Stimulated activated CD8-positive, alpha-beta memory T cell treated with anti-CD3 and anti-CD28 coated beads, Interleukin-7, amount 100 ng/mL, for 1 hour (primary cell): ENCODE data around the gene TIGD3.

Source experiments
- DNase-seq, 2 donors: peaks; one replicate each; pipeline ENCODE4 v3.0.0-alpha.2; 2020; ENCODE audit warnings: low read depth in 2 of 2

Gene TIGD3

GRCh38 chr11:65389294-65389980 is 34.9 kb downstream of the TIGD3 start:
- DNase-seq, result no peak

DNA sequence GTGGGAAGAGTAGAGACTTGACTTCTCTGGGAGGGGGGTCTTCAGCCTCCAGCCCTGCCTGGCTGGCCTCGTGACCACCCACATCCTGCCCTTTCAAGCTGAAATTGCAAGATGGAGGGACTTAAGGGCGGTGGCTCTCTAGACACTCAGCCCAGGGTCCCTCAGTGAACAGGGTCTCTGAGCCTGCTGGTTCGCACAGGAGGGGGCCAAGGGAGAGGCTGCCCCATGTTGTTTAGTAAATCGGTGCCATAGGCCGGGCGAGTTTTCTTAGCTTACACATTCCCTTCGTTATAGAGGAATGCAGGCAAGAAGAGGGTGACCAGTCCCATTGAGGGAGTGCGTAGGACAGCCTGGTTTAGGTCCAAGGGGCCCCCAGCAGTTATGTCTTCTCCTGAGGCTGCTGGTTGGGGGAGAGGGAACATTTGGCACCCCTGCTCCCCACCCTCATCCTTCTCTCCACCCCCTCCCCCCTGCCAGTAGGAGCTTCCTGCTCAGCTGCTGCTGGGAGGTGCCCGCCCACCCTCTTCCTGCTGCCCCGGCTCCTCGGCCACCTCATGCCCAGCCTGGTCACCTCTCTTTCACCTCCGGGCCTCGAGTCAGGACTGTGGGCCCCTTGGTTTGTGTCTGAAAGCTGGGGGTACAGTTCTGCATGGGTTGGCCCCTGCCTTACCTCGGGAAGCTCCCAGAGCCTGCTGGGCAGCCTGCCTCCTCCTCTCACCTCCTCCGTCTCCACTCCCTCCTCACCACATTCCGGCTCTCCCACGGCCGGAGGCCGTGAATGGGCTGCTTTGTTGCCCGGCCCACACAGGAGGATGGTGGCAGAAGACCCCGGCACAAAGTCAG is 35.8 kb downstream of the TIGD3 start:
- no peak for DNase-seq

DNA sequence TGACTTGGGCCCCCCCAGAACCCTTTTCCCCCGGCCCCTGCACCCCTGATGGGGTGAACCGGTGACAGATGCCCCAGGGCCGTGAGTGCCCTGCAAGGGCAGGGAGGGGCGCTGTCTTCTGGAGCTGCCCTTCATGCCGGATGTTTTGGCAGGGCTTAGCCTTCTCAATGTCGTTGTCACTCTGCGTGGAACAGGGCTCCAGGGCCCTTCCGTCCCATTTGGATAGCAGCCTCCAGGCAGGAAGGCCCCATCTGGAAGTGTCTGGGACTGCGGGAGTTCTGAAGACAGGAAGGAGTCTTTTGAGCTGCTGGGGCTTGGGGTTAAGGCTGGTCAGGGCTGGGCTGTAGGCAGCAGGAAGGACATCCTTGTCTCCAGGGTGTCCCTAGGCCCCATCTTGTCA is 36.4 kb downstream of the TIGD3 start:
- no peak for DNase-seq

DNA sequence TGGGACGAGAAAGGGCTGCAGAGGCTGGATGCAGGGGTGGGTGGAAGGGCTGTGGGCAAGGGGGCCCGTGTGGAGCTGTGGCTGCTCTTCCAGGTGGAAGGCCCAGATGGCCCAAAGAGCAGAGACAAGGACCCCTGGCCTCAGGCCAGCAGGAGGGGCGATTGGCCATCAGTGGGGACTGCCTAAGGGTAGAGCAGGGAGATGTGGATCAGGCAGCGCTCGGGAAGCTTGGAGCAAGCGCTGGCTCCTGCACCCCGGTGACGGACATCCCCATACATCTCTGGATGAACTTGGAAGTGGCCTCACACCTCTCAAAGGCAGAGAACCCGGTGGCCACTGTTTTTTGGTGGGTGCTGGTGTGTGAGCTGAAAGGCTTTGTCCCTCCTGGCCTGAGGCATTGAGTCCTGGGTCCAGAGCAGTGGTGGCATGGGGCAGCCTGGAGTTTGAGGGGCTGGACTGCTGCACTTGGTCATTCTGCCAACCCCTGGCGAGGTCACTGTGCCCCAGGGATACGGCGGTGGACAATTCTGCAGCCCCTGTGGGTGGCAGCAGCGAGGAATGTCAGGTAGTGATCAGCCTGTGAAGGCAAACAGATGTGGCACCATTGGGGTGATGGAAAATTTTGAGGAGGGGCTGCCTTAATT is 37.8 kb downstream of the TIGD3 start:
- DNase-seq, result no peak

DNA sequence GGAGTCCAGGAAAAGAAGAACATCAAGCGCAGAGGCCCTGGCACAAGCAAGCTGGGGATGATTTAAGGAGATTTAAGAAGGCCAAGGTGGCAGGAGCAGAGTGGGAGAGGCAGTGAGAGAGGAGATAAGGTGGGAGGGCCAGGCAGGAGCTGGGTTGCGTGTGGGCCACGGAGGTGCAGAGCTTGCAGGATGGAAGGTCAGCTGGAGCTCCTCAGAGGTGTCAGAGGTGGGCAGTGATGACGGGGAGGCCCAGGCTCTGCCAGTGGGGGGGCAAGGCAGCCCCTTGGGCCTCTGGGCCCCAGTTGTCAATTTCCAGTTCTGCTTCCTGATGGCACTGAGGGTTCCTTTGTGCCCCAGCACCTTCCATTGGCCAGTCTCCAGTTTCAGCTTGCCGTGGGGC is 38.3 kb downstream of the TIGD3 start:
- DNase-seq, result no peak

DNA sequence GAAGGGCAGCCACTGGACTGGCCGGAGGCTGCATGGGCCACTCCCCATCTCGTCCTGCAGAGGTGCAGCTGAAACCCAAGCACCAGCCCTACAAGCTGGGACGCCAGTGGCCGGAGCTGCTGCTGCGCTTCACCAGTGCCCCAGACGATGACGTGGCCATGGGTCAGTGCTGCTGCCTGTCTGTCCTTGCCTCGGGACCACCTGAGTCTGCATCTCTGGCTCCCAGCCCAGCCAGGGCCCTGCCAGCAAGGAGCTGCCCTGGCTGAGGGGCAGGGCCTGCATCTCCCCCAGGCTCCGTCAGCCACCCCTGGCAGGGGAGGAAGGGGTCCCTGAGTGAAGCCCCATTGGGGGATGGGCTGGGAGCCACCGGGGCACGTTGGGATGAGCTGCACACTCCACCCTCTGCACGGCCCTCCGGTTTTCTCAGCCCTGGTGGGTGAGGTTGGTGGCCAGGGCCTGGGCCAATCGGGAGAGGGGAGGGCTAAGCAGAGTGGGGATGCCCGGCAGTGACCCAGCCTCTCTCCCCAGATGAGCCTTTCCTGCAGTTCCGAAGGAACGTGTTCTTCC is 39.0 kb downstream of the TIGD3 start:
- no peak for DNase-seq

DNA sequence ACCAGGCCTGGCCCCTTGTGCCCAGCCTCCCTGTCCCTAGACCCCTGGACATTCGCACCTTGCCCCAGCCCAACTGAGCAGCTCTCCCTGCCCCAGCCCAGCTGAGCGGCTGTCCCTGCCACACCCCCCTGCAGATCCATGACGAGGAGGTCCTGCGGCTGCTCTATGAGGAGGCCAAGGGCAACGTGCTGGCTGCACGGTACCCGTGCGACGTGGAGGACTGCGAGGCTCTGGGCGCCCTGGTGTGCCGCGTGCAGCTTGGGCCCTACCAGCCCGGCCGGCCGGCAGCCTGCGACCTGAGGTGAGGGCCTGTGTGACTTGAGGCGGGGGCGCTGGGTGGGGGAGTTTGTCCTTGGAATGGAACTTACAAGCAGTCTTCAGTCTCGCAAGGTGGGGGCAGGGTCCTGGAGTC is 39.6 kb downstream of the TIGD3 start:
- no peak for DNase-seq

DNA sequence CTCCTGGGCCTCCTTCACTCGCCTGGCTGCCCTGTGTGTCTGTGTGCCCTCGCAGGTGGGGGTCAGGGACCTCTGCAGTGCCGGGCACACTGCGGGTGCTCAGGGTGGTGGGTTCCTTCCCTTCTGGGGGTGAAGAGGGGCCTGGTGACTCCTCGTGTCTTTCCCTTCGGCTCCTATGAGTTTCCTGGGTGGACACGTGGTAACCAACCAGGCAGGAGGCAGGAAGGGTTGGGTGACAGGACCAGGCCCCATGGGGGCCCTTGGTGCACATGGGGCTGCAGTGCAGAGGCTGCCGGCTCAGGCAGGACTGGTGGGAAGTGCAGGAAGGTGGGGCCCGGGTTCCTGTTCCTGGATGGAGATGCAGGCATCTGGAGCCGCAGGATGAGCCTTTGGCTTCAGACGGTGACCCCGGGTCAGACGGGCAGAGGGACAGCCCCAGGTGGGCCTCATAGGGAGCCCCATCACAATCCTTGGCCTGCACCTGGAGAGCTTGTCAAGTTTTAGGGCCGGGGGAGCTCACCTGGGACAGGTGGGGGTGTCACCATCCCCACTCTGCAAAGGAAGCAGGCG is 41.5 kb downstream of the TIGD3 start:
- DNase-seq, result no peak

DNA sequence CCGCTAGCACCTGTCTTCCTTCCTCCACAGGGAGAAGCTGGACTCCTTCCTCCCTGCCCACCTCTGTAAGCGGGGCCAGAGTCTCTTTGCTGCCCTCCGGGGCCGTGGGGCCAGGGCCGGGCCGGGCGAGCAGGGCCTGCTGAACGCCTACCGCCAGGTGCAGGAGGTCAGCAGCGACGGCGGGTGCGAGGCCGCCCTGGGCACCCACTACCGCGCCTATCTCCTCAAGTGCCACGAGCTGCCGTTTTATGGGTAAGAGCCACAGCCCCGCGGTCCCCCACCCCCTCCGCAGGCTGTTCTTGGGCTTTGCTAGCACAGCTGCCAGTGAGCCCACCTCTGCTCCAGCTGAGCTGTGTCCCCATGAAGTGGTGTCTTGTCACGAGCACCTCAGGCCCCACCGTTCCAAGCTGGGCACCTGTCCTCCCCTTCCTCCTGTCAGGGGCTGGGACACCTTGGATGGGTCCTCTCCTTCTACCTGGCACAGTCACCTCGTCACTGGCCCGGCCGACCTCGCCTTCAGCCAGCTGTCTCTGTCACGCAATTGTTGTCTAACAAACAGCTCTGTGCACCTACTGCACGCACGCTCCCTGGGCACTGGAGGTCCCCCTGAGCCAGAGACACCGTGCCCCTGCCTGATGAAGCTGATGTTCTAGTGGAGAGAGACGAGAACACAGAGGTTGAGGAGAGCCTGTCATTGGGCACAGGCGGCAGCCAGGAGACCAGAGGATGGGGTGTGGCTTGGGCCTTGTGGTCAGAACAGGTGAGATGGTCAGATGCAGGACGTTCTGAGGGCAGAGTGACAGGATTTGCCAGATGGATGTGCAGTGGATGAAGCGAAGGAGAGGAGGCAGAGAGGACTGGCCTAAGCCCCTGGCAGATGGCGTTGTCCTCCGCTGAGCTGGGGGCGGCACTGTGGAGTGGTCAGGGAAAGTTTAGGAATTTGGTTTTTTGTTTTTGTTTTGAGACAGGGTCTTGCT is 42.5 kb downstream of the TIGD3 start:
- DNase-seq, result no peak

- no peak for DNase-seq
Measured at GRCh38 chr11:65398362-65398910, 43.9 kb downstream of the TIGD3 start.

DNA sequence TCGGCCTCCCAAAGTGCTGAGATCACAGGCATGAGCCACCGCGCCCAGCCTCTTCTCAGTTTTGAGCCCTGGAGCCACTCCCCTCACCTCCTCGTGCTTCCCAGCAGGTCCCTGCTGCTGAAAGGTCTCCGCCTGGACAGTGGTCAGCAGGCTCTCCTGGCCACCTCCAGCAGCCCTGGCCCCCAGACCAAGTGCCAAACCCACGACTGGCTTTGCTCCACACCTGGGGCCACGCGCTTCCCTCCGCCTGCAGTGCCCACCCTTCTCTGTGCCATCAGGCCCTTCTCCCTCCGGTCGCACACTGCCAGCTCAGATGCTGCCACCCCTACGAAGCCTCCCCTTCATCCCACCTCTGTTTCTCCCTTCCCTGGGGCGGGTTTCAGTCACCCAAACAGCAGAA is 44.7 kb downstream of the TIGD3 start:
- no peak for DNase-seq

DNA sequence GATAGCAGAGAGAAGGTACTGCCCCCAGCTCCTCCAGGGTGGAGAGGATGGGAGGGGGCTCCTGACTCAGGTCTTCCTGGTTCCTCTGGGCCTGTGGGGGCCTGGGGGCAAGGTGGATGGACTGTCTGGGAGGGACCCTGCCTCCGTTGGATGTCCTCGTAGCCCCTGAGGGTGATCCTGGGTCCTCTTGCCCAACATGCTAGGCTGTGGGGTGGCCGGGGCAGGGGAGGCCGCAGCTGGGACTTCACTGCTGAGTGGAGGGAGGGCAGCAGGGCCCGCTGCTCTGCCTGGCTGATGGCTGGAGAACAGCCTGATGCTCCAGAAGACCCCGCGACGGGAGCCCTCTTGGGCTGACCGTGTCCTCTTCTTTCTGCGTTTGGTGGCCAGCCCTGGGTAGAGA is 45.3 kb downstream of the TIGD3 start:
- no peak for DNase-seq

DNA sequence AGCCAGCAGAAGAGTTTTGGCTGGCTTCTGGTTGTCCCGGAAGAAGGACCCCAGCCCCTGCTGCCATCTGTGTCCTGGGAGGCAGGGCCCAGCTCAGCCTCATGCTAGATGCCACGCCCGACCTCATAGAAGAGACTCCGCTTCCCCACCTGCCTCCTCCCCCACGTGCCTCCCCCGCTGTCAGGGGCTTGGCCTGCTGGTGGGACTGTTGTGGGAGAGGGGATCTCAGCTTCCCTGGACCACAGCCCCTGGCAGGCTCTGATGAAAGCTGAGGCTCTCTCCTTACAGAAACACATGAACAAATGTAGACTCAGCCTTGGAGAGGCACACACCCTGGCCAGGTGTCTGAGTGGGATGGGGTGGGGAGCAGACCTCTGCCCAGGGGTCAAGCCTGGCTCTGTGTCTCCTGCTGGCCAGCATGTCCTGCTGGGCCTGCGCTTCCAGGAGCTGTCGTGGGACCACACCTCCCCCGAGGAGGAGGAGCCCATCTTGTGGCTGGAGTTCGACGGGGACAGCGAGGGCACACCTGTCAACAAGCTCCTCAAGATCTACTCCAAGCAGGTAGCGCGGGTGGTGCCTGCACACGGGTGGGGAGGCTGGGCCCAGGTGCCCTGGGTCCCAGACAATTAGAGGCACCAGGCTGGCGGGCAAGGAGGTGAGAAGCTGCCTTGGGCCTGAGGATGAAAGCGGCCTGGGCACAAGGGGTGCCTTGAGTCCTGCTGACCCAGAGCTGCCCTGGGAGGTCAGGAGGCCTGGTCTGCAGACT is 45.9 kb downstream of the TIGD3 start:
- no peak for DNase-seq

DNA sequence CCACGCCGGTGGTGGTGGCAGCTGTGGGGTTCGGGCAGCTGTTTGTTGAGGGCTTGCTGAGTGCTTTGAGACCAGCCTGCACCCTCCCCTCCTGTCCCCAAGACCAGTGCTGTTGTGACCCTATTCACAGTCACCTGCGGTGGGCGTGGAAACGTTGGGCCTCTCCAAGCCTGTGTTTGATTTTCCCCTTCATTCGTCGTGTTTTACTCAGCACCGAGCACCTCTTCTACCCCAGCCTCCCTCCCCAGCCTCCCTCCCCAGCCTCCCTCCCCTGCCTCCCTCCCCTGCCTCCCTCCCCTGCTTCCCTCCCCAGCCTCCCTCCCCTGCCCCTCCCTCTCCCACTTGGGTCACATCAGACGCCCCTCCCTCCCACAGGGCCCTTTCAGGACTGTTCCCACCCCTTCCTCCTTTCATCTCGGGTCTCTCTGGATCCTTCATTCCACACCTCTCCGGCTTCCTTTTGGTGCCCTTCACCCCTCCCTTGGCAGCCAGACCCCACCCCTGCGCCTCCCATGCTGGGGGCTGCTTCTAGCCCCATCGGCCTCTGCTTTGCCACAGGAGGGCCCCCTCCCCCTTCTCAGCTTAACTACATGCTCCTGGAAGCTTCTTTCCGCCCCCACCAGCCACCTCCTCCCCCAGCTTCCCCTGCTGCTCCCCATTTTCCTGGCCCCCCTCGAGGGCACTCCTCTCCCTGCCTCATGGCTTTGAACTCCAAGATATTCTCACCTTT is 46.7 kb downstream of the TIGD3 start:
- no peak for DNase-seq

DNA sequence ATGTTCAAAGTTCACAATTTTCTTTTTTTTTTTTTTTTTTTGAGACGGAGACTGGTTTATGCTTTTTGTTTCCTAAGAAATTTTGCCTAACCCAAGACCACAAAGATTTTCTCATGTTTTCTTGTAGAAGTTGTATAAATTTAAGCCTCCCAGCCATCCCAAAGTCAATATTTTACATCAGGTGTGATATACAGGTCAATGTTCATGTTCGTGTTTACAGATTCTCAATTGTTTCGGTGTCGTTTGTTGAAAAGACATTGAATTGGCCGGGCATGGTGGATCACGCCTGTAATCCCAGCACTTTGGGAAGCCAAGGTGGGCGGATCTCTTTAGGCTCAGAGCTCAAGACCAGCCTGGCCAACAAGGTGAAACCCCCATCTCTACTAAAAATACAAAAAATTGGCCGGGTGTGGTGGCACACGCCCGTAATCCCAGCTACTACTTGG is 47.3 kb downstream of the TIGD3 start:
- DNase-seq, result no peak

- no peak for DNase-seq
Measured at GRCh38 chr11:65402790-65403189, 48.2 kb downstream of the TIGD3 start.

DNA sequence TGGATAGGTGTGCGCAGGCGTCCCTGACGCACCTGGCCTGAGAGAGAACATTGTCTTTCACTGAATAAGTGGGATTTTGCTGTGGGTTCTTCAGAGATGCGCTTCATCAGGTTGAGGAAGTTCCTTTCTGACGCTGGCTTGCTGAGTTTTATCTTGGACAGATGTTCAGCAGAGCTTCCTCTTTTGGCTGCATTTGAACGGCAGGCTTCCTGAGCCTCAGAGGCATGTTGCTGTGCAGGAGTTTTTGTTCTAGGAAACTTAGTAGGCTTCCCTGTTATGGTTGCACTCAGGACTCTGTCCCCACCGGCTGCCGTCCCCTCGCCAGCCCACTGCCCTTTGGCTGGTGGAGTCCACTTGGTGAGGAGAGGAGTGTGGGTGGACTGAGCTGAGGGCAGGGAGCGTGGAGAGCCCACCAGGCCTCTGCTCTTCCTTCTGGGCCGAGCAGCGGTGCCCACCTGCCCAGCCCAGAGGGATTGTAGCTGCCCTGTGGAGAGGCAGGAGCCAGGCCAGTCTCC is 49.1 kb downstream of the TIGD3 start:
- no peak for DNase-seq

GRCh38 chr11:65404210-65404609 is 49.7 kb downstream of the TIGD3 start:
- no peak for DNase-seq
